Suprapubic skin (tissue), 4 donors: ENCODE data around the gene CLEC16A.

Experiments
- EP300 ChIP-seq: sonication (generic); formaldehyde crosslinking; IDR thresholded peaks from one replicate; pipeline ENCODE4 v1.6.1; 2017; ENCODE audit warnings: antibody characterized with exemption
- POLR2A ChIP-seq, 2 donors: fragments of 450-650 bp; IDR thresholded peaks; one replicate each; pipeline ENCODE4 v1.6.1; 2017; ENCODE audit warnings: antibody characterized with exemption in 2 of 2, mild to moderate bottlenecking in 2 of 2, moderate library complexity in 2 of 2
- POLR2AphosphoS5 ChIP-seq, 3 donors: sonication (generic); formaldehyde crosslinking; IDR thresholded peaks; one replicate each; pipeline ENCODE4 v1.6.1; 2017; ENCODE audit warnings: antibody characterized with exemption in 3 of 3
- TF ChIP-seq, protein P1 (sequence below), 2 donors: fragments of 200-600 bp in 1 of 2; fragments of 450-650 bp in 1 of 2; sonication (generic) in 1 of 2; IDR thresholded peaks; one replicate each; pipeline ENCODE4 v1.5.1; 2016 to 2019; ENCODE audit warnings: antibody characterized with exemption in 2 of 2, mild to moderate bottlenecking in 1 of 2, moderate library complexity in 1 of 2

DNA sequence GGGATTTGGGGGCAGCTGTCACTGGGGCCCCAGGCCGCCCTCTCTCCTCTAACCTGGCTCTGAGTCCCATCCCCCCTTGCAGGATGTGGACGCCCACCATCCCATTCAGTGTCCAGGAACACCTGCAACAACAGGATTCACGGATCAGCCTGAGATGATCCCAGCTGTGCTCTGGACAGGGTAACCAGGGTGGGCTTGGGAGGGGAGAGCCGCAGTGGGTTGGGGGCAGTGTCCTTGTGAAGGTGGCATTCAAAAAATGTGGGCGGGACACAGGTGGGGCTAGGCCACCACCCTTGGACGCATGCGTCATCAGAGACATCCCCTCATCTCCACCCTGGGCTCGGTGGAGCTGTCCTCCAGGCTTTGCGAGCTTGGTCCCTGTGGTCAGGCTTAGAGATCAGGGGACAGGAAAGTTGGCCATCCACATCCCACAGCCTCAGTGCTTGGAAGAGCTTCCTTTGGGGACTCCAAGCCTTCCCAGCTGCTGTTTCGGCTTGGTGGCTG lies 21.2 kb upstream of the CLEC16A start:
- TF ChIP-seq POLR2A (IDR thresholded peaks at IDR 0.05), result no peak
- TF ChIP-seq, protein P1, sequence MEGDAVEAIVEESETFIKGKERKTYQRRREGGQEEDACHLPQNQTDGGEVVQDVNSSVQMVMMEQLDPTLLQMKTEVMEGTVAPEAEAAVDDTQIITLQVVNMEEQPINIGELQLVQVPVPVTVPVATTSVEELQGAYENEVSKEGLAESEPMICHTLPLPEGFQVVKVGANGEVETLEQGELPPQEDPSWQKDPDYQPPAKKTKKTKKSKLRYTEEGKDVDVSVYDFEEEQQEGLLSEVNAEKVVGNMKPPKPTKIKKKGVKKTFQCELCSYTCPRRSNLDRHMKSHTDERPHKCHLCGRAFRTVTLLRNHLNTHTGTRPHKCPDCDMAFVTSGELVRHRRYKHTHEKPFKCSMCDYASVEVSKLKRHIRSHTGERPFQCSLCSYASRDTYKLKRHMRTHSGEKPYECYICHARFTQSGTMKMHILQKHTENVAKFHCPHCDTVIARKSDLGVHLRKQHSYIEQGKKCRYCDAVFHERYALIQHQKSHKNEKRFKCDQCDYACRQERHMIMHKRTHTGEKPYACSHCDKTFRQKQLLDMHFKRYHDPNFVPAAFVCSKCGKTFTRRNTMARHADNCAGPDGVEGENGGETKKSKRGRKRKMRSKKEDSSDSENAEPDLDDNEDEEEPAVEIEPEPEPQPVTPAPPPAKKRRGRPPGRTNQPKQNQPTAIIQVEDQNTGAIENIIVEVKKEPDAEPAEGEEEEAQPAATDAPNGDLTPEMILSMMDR (IDR thresholded peaks at IDR 0.05), result no peak
- no peak for TF ChIP-seq POLR2AphosphoS5 (IDR thresholded peaks at IDR 0.05)
- TF ChIP-seq EP300, result no peak
